Vagina (tissue), 2 donors: ENCODE data around the gene HIVEP1. TPM values are rescaled to one million over a fixed set of nuclear protein-coding genes. Genes with fewer than 3 reads are reported as not detected.

ENCODE experiments used
- DNase-seq, 2 donors: peaks; one replicate each; pipeline ENCODE4 v3.0.0-alpha.2; 2017; ENCODE audit errors: extremely low spot score in 2 of 2
- H3K27ac ChIP-seq: fragments of 200-600 bp; sonication (generic); one replicate; pipeline ENCODE4 v1.5.1; 2019
- H3K27me3 ChIP-seq: fragments of 200-600 bp; sonication (generic); one replicate; pipeline ENCODE4 v1.5.1; 2019
- H3K36me3 ChIP-seq, 2 donors: fragments of 200-600 bp; sonication (generic); one replicate each; pipeline ENCODE4 v1.5.1; 2017 to 2019
- H3K4me1 ChIP-seq: fragments of 200-600 bp; sonication (generic); one replicate; pipeline ENCODE4 v1.5.1; 2019
- H3K4me3 ChIP-seq, 2 donors: fragments of 200-600 bp; sonication (generic); 1 replicate in 1 of 2; 2 replicates in 1 of 2; pipeline ENCODE4 v1.5.1; 2016 to 2019
- H3K9me3 ChIP-seq: fragments of 200-600 bp; sonication (generic); one replicate; pipeline ENCODE4 v1.5.1; 2019
- POLR2A ChIP-seq, 2 donors: fragments of 450-650 bp; IDR thresholded peaks; one replicate each; pipeline ENCODE4 v1.6.1; 2017; ENCODE audit warnings: antibody characterized with exemption in 2 of 2, mild to moderate bottlenecking in 2 of 2, moderate library complexity in 2 of 2
- POLR2AphosphoS5 ChIP-seq, 2 donors: sonication (generic); formaldehyde crosslinking; IDR thresholded peaks; one replicate each; pipeline ENCODE4 v1.9.0; 2017; ENCODE audit warnings: antibody characterized with exemption in 2 of 2, mild to moderate bottlenecking in 2 of 2, low read depth in 1 of 2; ENCODE audit not compliant: insufficient read depth in 1 of 2
- intact Hi-C: fragments of 100-400 bp; cut with DNase I; formaldehyde crosslinking; loops from one replicate; pipeline ENCODE4 v1.15.1; 2023
- total RNA-seq: library from RNA; depleted of rRNA; stranded (reverse); fragments of >200 nt; gene quantifications from one replicate; pipeline ENCODE4 v1.2.3, GENCODE V29; 2016
- TF ChIP-seq, protein P1 (sequence below), 3 experiments: fragments of 450-650 bp in 2 of 3; fragments of 200-600 bp in 1 of 3; sonication (generic) in 1 of 3; IDR thresholded peaks; one replicate each; pipeline ENCODE4 v1.5.1; 2017 to 2019; ENCODE audit warnings: antibody characterized with exemption in 3 of 3, mild to moderate bottlenecking in 2 of 3, moderate library complexity in 2 of 3

Gene HIVEP1
- total RNA-seq, 1 donor from 2014 or later: 36.1 TPM

DNA sequence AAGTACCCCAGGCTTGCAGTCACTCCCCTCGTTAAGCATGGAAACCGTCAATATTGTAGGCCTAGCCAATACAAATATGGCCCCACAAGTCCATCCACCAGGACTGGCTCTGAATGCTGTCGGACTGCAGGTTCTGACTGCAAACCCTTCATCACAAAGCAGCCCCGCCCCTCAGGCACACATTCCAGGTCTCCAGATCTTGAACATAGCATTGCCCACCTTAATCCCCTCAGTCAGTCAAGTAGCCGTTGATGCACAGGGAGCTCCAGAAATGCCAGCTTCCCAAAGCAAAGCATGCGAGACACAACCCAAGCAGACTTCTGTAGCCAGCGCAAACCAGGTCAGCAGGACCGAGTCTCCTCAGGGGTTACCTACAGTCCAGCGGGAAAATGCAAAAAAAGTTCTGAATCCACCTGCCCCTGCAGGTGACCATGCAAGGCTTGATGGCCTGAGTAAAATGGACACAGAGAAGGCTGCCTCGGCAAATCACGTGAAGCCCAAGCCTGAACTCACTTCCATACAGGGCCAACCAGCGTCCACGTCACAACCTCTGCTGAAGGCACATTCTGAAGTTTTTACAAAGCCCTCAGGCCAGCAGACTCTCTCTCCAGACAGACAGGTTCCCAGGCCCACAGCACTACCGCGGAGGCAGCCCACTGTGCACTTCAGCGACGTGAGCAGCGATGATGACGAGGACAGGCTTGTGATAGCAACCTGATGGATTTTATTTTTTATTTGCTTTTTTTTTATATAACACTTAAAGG lies 151.8 kb downstream of the HIVEP1 start:
- Histone ChIP-seq H3K4me1 (no peaks in the 10 kb centered on the region), H3K27ac (no peak overlapping the region), H3K9me3 (no peaks in the 10 kb centered on the region), H3K4me3 (no peak overlapping the region), H3K27me3 (no peaks in the 10 kb centered on the region), H3K36me3 (peaks cover 0 to 34% of the 10 kb centered on the region in 2 donors)
- TF ChIP-seq POLR2AphosphoS5 (IDR thresholded peaks at IDR 0.05; ENCODE audit: insufficient read depth in 1 of 2, low read depth in 1 of 2) (no peak), POLR2A (IDR thresholded peaks at IDR 0.05) (no peak)
- TF ChIP-seq, protein P1, sequence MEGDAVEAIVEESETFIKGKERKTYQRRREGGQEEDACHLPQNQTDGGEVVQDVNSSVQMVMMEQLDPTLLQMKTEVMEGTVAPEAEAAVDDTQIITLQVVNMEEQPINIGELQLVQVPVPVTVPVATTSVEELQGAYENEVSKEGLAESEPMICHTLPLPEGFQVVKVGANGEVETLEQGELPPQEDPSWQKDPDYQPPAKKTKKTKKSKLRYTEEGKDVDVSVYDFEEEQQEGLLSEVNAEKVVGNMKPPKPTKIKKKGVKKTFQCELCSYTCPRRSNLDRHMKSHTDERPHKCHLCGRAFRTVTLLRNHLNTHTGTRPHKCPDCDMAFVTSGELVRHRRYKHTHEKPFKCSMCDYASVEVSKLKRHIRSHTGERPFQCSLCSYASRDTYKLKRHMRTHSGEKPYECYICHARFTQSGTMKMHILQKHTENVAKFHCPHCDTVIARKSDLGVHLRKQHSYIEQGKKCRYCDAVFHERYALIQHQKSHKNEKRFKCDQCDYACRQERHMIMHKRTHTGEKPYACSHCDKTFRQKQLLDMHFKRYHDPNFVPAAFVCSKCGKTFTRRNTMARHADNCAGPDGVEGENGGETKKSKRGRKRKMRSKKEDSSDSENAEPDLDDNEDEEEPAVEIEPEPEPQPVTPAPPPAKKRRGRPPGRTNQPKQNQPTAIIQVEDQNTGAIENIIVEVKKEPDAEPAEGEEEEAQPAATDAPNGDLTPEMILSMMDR (IDR thresholded peaks at IDR 0.05): no peak
- no peak for DNase-seq
- intact Hi-C loops: no loop called here

DNA sequence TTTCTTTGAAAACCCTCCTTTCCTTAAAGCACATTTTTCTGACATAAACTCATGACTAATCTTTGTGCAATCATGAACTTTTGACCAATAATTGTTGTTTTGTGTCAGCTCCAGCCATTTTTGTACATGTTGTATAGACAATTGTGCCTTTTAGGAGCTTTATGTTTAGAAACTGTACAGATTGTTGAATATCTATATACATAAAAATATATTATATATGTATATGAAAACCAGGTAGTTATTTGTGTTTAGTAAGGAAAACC lies 152.3 kb downstream of the HIVEP1 start:
- Histone ChIP-seq H3K27me3 (no peaks in the 10 kb centered on the region), H3K27ac (no peak overlapping the region), H3K4me3 (no peak overlapping the region), H3K9me3 (no peaks in the 10 kb centered on the region), H3K4me1 (no peaks in the 10 kb centered on the region), H3K36me3 (peaks cover 0 to 34% of the 10 kb centered on the region in 2 donors)
- TF ChIP-seq POLR2A (IDR thresholded peaks at IDR 0.05): no peak
- TF ChIP-seq, protein P1 (IDR thresholded peaks at IDR 0.05): no peak
- no peak for TF ChIP-seq POLR2AphosphoS5 (IDR thresholded peaks at IDR 0.05; ENCODE audit: insufficient read depth in 1 of 2, low read depth in 1 of 2)
- DNase-seq: no peak
- intact Hi-C loops: no loop called here

DNA sequence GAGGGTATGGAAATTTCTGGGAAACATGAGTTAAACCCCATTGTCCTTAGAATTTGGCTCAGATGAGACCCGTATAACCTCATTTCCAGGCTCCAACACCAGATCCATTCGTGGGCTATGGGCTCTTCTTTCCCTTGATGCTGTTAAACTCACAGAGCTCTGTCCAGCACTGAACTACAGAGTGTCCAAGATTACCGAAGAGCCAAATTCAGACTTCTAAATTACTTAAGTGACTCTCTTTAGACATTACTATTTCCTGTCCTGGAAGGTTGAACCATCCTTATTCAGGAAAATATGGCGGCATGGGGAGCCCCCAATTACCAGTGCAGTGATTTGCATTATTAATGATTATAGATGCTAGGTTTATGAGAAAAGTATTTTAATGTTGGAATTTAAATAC lies 153.2 kb downstream of the HIVEP1 start:
- H3K4me3 ChIP-seq: no peak overlapping the region

DNA sequence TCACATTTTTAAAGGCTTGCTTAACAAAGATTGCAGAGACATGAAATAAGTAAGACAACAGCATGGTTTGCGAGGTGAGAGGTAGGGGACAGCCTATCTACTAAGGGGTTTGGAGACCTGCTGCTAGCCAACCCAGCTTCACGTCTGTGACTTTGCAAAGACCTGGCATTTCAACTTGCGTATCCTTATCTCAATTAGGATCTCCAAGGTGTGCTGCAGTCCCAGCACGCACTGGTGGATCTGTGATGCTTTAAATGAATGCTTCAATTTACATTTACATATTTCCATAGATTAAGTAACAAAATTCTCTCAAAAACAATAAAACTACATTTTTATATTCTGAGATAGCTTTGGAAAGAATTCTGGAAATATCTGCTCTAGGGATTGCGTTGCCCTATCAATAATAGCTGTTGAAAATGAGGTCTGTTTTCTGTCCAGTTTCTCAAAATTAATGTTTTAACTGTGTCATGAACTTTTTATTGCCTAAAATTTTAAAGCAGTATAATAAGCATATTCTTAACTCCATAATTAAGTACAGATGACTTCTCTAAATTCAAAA lies 153.7 kb downstream of the HIVEP1 start:
- Histone ChIP-seq H3K4me1 (no peaks in the 10 kb centered on the region), H3K27ac (no peak overlapping the region), H3K9me3 (no peaks in the 10 kb centered on the region), H3K4me3 (no peak overlapping the region), H3K27me3 (no peaks in the 10 kb centered on the region), H3K36me3 (peaks cover 0 to 34% of the 10 kb centered on the region in 2 donors)
- DNase-seq: no peak
- intact Hi-C loops: no loop called here
- TF ChIP-seq, protein P1 (IDR thresholded peaks at IDR 0.05): no peak
- TF ChIP-seq POLR2A (IDR thresholded peaks at IDR 0.05): no peak
- no peak for TF ChIP-seq POLR2AphosphoS5 (IDR thresholded peaks at IDR 0.05; ENCODE audit: insufficient read depth in 1 of 2, low read depth in 1 of 2)

More for the DNA sequence above, 153.2 kb downstream of the HIVEP1 start:
- intact Hi-C loops: no loop called here
- Histone ChIP-seq H3K27me3 (no peaks in the 10 kb centered on the region), H3K9me3 (no peaks in the 10 kb centered on the region), H3K36me3 (peaks cover 0 to 34% of the 10 kb centered on the region in 2 donors), H3K27ac (no peak overlapping the region), H3K4me1 (no peaks in the 10 kb centered on the region)
- no peak for DNase-seq
- TF ChIP-seq POLR2AphosphoS5 (IDR thresholded peaks at IDR 0.05; ENCODE audit: insufficient read depth in 1 of 2, low read depth in 1 of 2): no peak
- TF ChIP-seq POLR2A (IDR thresholded peaks at IDR 0.05): no peak
- TF ChIP-seq, protein P1 (IDR thresholded peaks at IDR 0.05): no peak

DNA sequence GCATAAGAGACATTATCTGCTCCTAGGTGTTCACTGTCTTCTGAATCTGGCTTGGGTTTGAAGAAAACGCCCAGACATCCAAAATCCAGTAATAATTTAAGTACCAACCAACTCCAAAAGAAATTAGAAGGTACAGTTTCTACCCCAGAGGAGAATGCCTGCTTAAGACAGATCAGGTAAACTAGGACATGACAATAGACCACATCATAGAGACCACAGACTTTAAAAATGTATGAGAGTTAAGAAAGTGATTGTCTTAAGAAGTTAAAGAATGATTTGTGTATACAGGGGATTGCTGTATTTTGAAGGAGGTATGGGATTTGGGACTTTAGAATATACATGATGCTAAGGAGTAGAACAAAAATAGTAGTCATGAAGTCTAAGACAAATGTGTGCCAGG lies 157.3 kb downstream of the HIVEP1 start:
- Histone ChIP-seq H3K9me3 (no peaks in the 10 kb centered on the region), H3K27ac (no peak overlapping the region), H3K27me3 (no peaks in the 10 kb centered on the region), H3K36me3 (peaks cover 0 to 5% of the 10 kb centered on the region in 2 donors), H3K4me1 (no peaks in the 10 kb centered on the region), H3K4me3 (no peak overlapping the region)
- intact Hi-C loops: no loop called here
- DNase-seq: no peak
- TF ChIP-seq POLR2AphosphoS5 (IDR thresholded peaks at IDR 0.05; ENCODE audit: insufficient read depth in 1 of 2, low read depth in 1 of 2): no peak
